Neural progenitor cell (in vitro differentiated cells): ENCODE measurements around the gene UMAD1. TPM values are rescaled to one million over a fixed set of nuclear protein-coding genes. Genes with fewer than 3 reads are reported as not detected.
A peak's percentile ranks its signal among the peaks of the same experiment; 100 is the strongest.
"Not testable (repeated sequence)": the region's sequence is repeated elsewhere in the genome, so short reads cannot be mapped to it uniquely, and the experiment has no call there.

Experiments
- DNase-seq: peaks from one replicate; pipeline ENCODE4 v3.0.0-alpha.2; 2016; ENCODE audit warnings: low spot score
- H2AFZ ChIP-seq: fragments of 200-600 bp; sonication (generic); replicated peaks from 2 replicates; pipeline ENCODE4 v1.6.1; 2016; ENCODE audit warnings: antibody characterized with exemption
- H3F3A ChIP-seq: fragments of 200-600 bp; sonication (generic); 2 replicates; pipeline ENCODE4 v1.6.1; 2016; ENCODE audit warnings: antibody characterized with exemption, low read depth
- H3K27ac ChIP-seq: fragments of 200-600 bp; sonication (generic); 2 replicates; pipeline ENCODE4 v1.5.1; 2016; ENCODE audit warnings: mild to moderate bottlenecking
- H3K27me3 ChIP-seq: fragments of 200-600 bp; sonication (generic); 2 replicates; pipeline ENCODE4 v1.6.1; 2016; ENCODE audit warnings: mild to moderate bottlenecking, moderate library complexity
- H3K36me3 ChIP-seq: fragments of 200-600 bp; sonication (generic); 2 replicates; pipeline ENCODE4 v1.5.1; 2016
- H3K4me1 ChIP-seq: fragments of 200-600 bp; sonication (generic); 2 replicates; pipeline ENCODE4 v1.6.1; 2016; ENCODE audit warnings: mixed run types
- H3K4me2 ChIP-seq: fragments of 200-600 bp; sonication (generic); 2 replicates; pipeline ENCODE4 v1.6.1; 2016
- H3K4me3 ChIP-seq: fragments of 200-600 bp; sonication (generic); 2 replicates; pipeline ENCODE4 v1.5.1; 2016
- H3K79me2 ChIP-seq: fragments of 200-600 bp; sonication (generic); 2 replicates; pipeline ENCODE4 v1.6.1; 2016; ENCODE audit warnings: low read depth
- H3K9ac ChIP-seq: fragments of 200-600 bp; sonication (generic); 2 replicates; pipeline ENCODE4 v1.6.1; 2016
- H3K9me3 ChIP-seq: fragments of 200-600 bp; sonication (generic); 2 replicates; pipeline ENCODE4 v1.5.1; 2016; ENCODE audit warnings: low read depth
- H4K20me1 ChIP-seq: fragments of 200-600 bp; sonication (generic); 2 replicates; pipeline ENCODE4 v1.6.1; 2016; ENCODE audit warnings: low read depth
- H3K27ac Mint-ChIP-seq: 3 replicates; pipeline ENCODE4 v1.8.0; 2021; ENCODE audit warnings: mixed read lengths
- H3K27me3 Mint-ChIP-seq: 2 replicates; pipeline ENCODE4 v1.8.0; 2022; ENCODE audit warnings: low read depth, mild to moderate bottlenecking, inconsistent platforms, moderate library complexity, mixed read lengths; ENCODE audit not compliant: insufficient read depth
- H3K36me3 Mint-ChIP-seq: 3 replicates; pipeline ENCODE4 v1.8.0; 2021; ENCODE audit warnings: mixed read lengths
- H3K4me1 Mint-ChIP-seq: 3 replicates; pipeline ENCODE4 v1.8.0; 2021; ENCODE audit warnings: mixed read lengths
- H3K4me3 Mint-ChIP-seq: 3 replicates; pipeline ENCODE4 v1.8.0; 2021; ENCODE audit warnings: mild to moderate bottlenecking, moderate library complexity, mixed read lengths
- H3K9me3 Mint-ChIP-seq: 3 replicates; pipeline ENCODE4 v1.8.0; 2020; ENCODE audit warnings: mixed read lengths
- CTCF ChIP-seq: fragments of 200-600 bp; sonication (generic); IDR thresholded peaks from 2 replicates; pipeline ENCODE4 v1.5.1; 2017; ENCODE audit warnings: antibody characterized with exemption, mild to moderate bottlenecking
- EZH2 ChIP-seq: fragments of 200-600 bp; sonication (generic); IDR thresholded peaks from 2 replicates; pipeline ENCODE4 v1.6.1; 2017; ENCODE audit warnings: antibody characterized with exemption, mild to moderate bottlenecking, moderate library complexity
- EZH2phosphoT487 ChIP-seq: fragments of 200-600 bp; sonication (generic); IDR thresholded peaks from 2 replicates; pipeline ENCODE4 v1.6.1; 2017; ENCODE audit warnings: antibody characterized with exemption
- total RNA-seq: library from RNA; depleted of rRNA; stranded (reverse); fragments of >200 nt; gene quantifications from 2 replicates; pipeline ENCODE4 v1.2.3, GENCODE V29; 2015; ENCODE audit warnings: low replicate concordance

Gene UMAD1
- total RNA-seq, 1 donor from 2014 or later: 23.0 TPM

GRCh38 chr7:7673240-7673550 is 32.6 kb downstream of the UMAD1 start:
- no peak overlapping the region for H3K27ac ChIP-seq
- no peak for DNase-seq
- H3K36me3 ChIP-seq: no peaks in the 10 kb centered on the region
- H3K9ac ChIP-seq: no peak overlapping the region
- H3K27me3 Mint-ChIP-seq: no peaks in the 10 kb centered on the region
- no peaks in the 10 kb centered on the region for H4K20me1 ChIP-seq
- peaks cover 23% of the 10 kb centered on the region for H3F3A ChIP-seq
- TF ChIP-seq EZH2: no peak
- no peak for TF ChIP-seq EZH2phosphoT487
- no peak for TF ChIP-seq CTCF
- H3K9me3 ChIP-seq: no peaks in the 10 kb centered on the region
- peaks cover 16% of the 10 kb centered on the region for H3K4me1 ChIP-seq
- H2AFZ ChIP-seq: no peak overlapping the region
- H3K36me3 Mint-ChIP-seq: peaks cover 14% of the 10 kb centered on the region
- no peaks in the 10 kb centered on the region for H3K9me3 Mint-ChIP-seq
- no peak overlapping the region for H3K27ac Mint-ChIP-seq
- no peak overlapping the region for H3K4me3 ChIP-seq
- no peaks in the 10 kb centered on the region for H3K27me3 ChIP-seq
- H3K4me1 Mint-ChIP-seq: no peaks in the 10 kb centered on the region
- no peak overlapping the region for H3K4me2 ChIP-seq
- no peak overlapping the region for H3K4me3 Mint-ChIP-seq
- no peaks in the 10 kb centered on the region for H3K79me2 ChIP-seq

GRCh38 chr7:7675686-7676085 is 35.1 kb downstream of the UMAD1 start:
- H3K27me3 Mint-ChIP-seq: no peaks in the 10 kb centered on the region
- no peak for DNase-seq
- H3K4me1 Mint-ChIP-seq: no peaks in the 10 kb centered on the region
- Histone ChIP-seq H2AFZ (no peak overlapping the region), H3K4me3 (no peak overlapping the region), H3K9me3 (no peaks in the 10 kb centered on the region), H3K27ac (no peak overlapping the region), H3K9ac (no peak overlapping the region), H4K20me1 (no peaks in the 10 kb centered on the region), H3F3A (peaks cover 32% of the 10 kb centered on the region), H3K36me3 (no peaks in the 10 kb centered on the region), H3K4me1 (peaks cover 14% of the 10 kb centered on the region), H3K27me3 (no peaks in the 10 kb centered on the region), H3K4me2 (no peak overlapping the region), H3K79me2 (no peaks in the 10 kb centered on the region)
- H3K4me3 Mint-ChIP-seq: no peak overlapping the region
- no peak for TF ChIP-seq EZH2phosphoT487
- no peak for TF ChIP-seq EZH2
- TF ChIP-seq CTCF: no peak
- peaks cover 14% of the 10 kb centered on the region for H3K36me3 Mint-ChIP-seq
- no peak overlapping the region for H3K27ac Mint-ChIP-seq
- no peaks in the 10 kb centered on the region for H3K9me3 Mint-ChIP-seq

- not testable (repeated sequence) for H3K4me1 Mint-ChIP-seq
Observed at GRCh38 chr7:7679640-7680039, 39.1 kb downstream of the UMAD1 start.

GRCh38 chr7:7681191-7681935 is 40.8 kb downstream of the UMAD1 start:
- Mint-ChIP-seq H3K27me3 (no peaks in the 10 kb centered on the region), H3K4me3 (no peak overlapping the region), H3K36me3 (peaks cover 6% of the 10 kb centered on the region), H3K9me3 (no peaks in the 10 kb centered on the region), H3K4me1 (peaks cover 2% of the 10 kb centered on the region), H3K27ac (no peak overlapping the region)
- no peak overlapping the region for H2AFZ ChIP-seq
- H3K27me3 ChIP-seq: no peaks in the 10 kb centered on the region
- no peak overlapping the region for H3K27ac ChIP-seq
- TF ChIP-seq CTCF: peak; percentile 55
- TF ChIP-seq EZH2: no peak
- H3K9me3 ChIP-seq: no peaks in the 10 kb centered on the region
- no peaks in the 10 kb centered on the region for H3K4me1 ChIP-seq
- no peaks in the 10 kb centered on the region for H3K36me3 ChIP-seq
- peaks cover 4% of the 10 kb centered on the region for H3K79me2 ChIP-seq
- peaks cover 13% of the 10 kb centered on the region for H3F3A ChIP-seq
- no peak overlapping the region for H3K4me3 ChIP-seq
- no peak overlapping the region for H3K4me2 ChIP-seq
- no peaks in the 10 kb centered on the region for H4K20me1 ChIP-seq
- DNase-seq: peak; percentile 37
- no peak overlapping the region for H3K9ac ChIP-seq

More at GRCh38 chr7:7679640-7680039, 39.1 kb downstream of the UMAD1 start:
- not testable (repeated sequence) for H3K36me3 ChIP-seq, H3K79me2 ChIP-seq, H3K9me3 Mint-ChIP-seq, H3K27me3 Mint-ChIP-seq, H3K4me3 ChIP-seq, H3K4me1 ChIP-seq, H3K9ac ChIP-seq, H3K4me3 Mint-ChIP-seq, H4K20me1 ChIP-seq, H3K27me3 ChIP-seq, H2AFZ ChIP-seq, H3K9me3 ChIP-seq, DNase-seq, H3K27ac Mint-ChIP-seq, H3K4me2 ChIP-seq
- peaks cover 18% of the 10 kb centered on the region for H3F3A ChIP-seq
- peaks cover 14% of the 10 kb centered on the region for H3K36me3 Mint-ChIP-seq
- peak overlapping the region; percentile 16 for H3K27ac ChIP-seq
